Activated T-helper 17 cell treated with anti-CD3 and anti-CD28 coated beads, Interleukin-2, amount 50 U/mL, for 72 hours (primary cell): Measurements from ENCODE around the gene RSPRY1. TPM values are rescaled to one million over a fixed set of nuclear protein-coding genes. Genes with fewer than 3 reads are reported as not detected.
A peak's percentile ranks its signal among the peaks of the same experiment; 100 is the strongest.
"Not testable (repeated sequence)": the region's sequence is repeated elsewhere in the genome, so short reads cannot be mapped to it uniquely, and the experiment has no call there.

Experiments
- ATAC-seq: fragments of 150-1000 bp; cut with Tn5 transposase; replicated peaks from 2 replicates; pipeline ENCODE4 v1.10.0; 2021; ENCODE audit warnings: mild to moderate bottlenecking, moderate library complexity
- H3K27ac Mint-ChIP-seq: one replicate; pipeline ENCODE4 v1.8.0; 2022; ENCODE audit warnings: mixed read lengths
- H3K27me3 Mint-ChIP-seq: one replicate; pipeline ENCODE4 v1.8.0; 2022; ENCODE audit warnings: mixed read lengths
- H3K36me3 Mint-ChIP-seq: one replicate; pipeline ENCODE4 v1.8.0; 2022; ENCODE audit warnings: low read depth, mild to moderate bottlenecking, mixed read lengths
- H3K4me1 Mint-ChIP-seq: one replicate; pipeline ENCODE4 v1.8.0; 2022; ENCODE audit warnings: mixed read lengths
- H3K4me3 Mint-ChIP-seq: one replicate; pipeline ENCODE4 v1.8.0; 2022; ENCODE audit warnings: mild to moderate bottlenecking, mixed read lengths
- H3K9me3 Mint-ChIP-seq: one replicate; pipeline ENCODE4 v1.8.0; 2022; ENCODE audit warnings: mixed read lengths
- total RNA-seq, 2 donors: library from RNA; stranded (reverse); gene quantifications; one replicate each; pipeline ENCODE4 v1.2.3, GENCODE V29; 2022

The RSPRY1 gene
- total RNA-seq, 2 donors from 2014 or later = 34.1 to 37.4 TPM

GRCh38 chr16:57187902-57188710 lies 2.0 kb downstream of the RSPRY1 start:
- H3K4me3 Mint-ChIP-seq = peak overlapping the region; percentile 97
- not testable (repeated sequence) for H3K9me3 Mint-ChIP-seq, ATAC-seq, H3K27me3 Mint-ChIP-seq
- peaks cover 21% of the 10 kb centered on the region for H3K4me1 Mint-ChIP-seq
- H3K36me3 Mint-ChIP-seq = peaks cover 27% of the 10 kb centered on the region
- H3K27ac Mint-ChIP-seq = peak overlapping the region; percentile 95

DNA sequence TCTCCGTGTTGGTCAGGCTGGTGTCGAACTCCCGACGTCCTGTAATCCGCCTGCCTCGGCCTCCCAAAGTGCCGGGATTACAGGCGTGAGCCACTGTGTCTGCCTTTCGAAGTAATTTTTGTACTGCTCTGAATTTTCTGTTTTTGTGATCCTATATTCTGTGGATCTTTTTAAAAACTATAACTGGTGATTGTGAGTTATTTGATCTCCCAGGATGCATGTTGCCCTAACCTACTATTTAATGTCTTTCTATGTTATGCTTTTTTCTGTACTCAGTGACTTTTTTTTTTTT lies 2.5 kb downstream of the RSPRY1 start:
- ATAC-seq = no peak
- H3K4me1 Mint-ChIP-seq = peaks cover 21% of the 10 kb centered on the region
- no peaks in the 10 kb centered on the region for H3K27me3 Mint-ChIP-seq
- peaks cover 27% of the 10 kb centered on the region for H3K36me3 Mint-ChIP-seq
- no peaks in the 10 kb centered on the region for H3K9me3 Mint-ChIP-seq
- no peak overlapping the region for H3K27ac Mint-ChIP-seq
- H3K4me3 Mint-ChIP-seq = peak overlapping the region; percentile 97

DNA sequence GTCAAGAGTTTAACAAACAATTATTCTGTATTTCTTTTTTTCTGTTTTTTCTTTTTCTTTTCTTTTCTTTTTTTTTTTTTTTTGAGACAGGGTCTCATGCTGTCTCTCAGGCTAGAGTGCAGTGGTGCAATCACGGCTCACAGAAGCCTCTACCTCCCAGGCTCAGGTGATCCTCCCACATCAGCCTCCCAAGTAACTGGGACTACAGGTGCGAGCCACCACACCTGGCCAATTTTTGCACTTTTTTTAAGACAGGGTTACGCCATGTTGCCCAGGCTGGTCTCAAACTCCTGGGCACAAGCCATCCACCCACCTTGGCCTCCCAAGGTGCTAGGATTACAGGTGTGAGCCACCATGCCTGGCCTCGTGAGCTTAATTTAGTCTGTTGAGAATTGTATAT lies 3.4 kb downstream of the RSPRY1 start:
- peaks cover 35% of the 10 kb centered on the region for H3K36me3 Mint-ChIP-seq
- peaks cover 28% of the 10 kb centered on the region for H3K4me1 Mint-ChIP-seq
- not testable (repeated sequence) for H3K9me3 Mint-ChIP-seq, H3K4me3 Mint-ChIP-seq, ATAC-seq, H3K27me3 Mint-ChIP-seq, H3K27ac Mint-ChIP-seq

GRCh38 chr16:57190136-57190535 lies 4.0 kb downstream of the RSPRY1 start:
- Mint-ChIP-seq H3K27me3 (no peaks in the 10 kb centered on the region), H3K9me3 (no peaks in the 10 kb centered on the region), H3K27ac (no peak overlapping the region), H3K4me3 (no peak overlapping the region), H3K36me3 (peaks cover 38% of the 10 kb centered on the region), H3K4me1 (peaks cover 26% of the 10 kb centered on the region)
- ATAC-seq = no peak

DNA sequence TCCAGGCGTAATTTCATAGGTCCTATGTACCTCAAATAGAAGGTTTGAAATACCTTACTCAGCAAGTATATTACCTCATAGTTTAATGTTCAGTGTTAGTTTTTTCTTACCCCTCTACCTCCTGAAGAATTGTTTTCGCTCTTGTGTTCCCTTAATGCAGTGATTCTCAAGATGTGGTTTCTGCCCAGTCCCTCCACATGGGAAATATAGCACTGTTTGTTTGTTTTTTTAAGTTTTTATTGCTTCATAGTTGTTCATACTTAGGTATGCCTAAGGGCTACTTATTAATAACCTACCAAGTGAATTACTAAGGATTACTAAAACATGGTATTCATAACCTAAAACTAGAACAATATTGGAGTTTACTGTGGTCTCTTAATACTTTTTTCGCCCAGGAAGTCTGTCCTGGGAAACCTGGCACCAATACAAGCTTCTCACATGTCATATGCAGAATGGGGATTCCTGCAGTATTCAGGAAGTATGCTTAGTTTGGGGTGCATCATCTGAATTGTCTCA lies 5.0 kb downstream of the RSPRY1 start:
- ATAC-seq = no peak
- Mint-ChIP-seq H3K4me3 (no peak overlapping the region), H3K4me1 (peaks cover 24% of the 10 kb centered on the region), H3K9me3 (no peaks in the 10 kb centered on the region), H3K27me3 (no peaks in the 10 kb centered on the region), H3K27ac (no peak overlapping the region), H3K36me3 (peaks cover 32% of the 10 kb centered on the region)

GRCh38 chr16:57192146-57192545 lies 6.0 kb downstream of the RSPRY1 start:
- Mint-ChIP-seq H3K9me3 (no peaks in the 10 kb centered on the region), H3K27ac (no peak overlapping the region)

GRCh38 chr16:57192720-57193486 lies 6.8 kb downstream of the RSPRY1 start:
- Mint-ChIP-seq H3K27ac (no peak overlapping the region), H3K36me3 (peaks cover 34% of the 10 kb centered on the region), H3K27me3 (no peaks in the 10 kb centered on the region), H3K4me1 (peaks cover 17% of the 10 kb centered on the region), H3K9me3 (no peaks in the 10 kb centered on the region), H3K4me3 (no peak overlapping the region)
- ATAC-seq = no peak

More at GRCh38 chr16:57192146-57192545, 6.0 kb downstream of the RSPRY1 start:
- H3K4me1 Mint-ChIP-seq = peaks cover 24% of the 10 kb centered on the region
- no peak overlapping the region for H3K4me3 Mint-ChIP-seq
- H3K27me3 Mint-ChIP-seq = no peaks in the 10 kb centered on the region
- ATAC-seq = no peak
- peaks cover 34% of the 10 kb centered on the region for H3K36me3 Mint-ChIP-seq

GRCh38 chr16:57194512-57194911 lies 8.4 kb downstream of the RSPRY1 start:
- Mint-ChIP-seq H3K36me3 (peaks cover 24% of the 10 kb centered on the region), H3K9me3 (no peaks in the 10 kb centered on the region), H3K27me3 (no peaks in the 10 kb centered on the region), H3K27ac (peak overlapping the region; percentile 1), H3K4me3 (no peak overlapping the region), H3K4me1 (peaks cover 14% of the 10 kb centered on the region)
- ATAC-seq = peak; percentile 29

- Mint-ChIP-seq H3K27me3 (no peaks in the 10 kb centered on the region), H3K4me3 (no peak overlapping the region), H3K9me3 (no peaks in the 10 kb centered on the region), H3K4me1 (peaks cover 9% of the 10 kb centered on the region), H3K36me3 (peaks cover 17% of the 10 kb centered on the region), H3K27ac (no peak overlapping the region)
- no peak for ATAC-seq
Measured at GRCh38 chr16:57196286-57196685, 10.2 kb downstream of the RSPRY1 start.

DNA sequence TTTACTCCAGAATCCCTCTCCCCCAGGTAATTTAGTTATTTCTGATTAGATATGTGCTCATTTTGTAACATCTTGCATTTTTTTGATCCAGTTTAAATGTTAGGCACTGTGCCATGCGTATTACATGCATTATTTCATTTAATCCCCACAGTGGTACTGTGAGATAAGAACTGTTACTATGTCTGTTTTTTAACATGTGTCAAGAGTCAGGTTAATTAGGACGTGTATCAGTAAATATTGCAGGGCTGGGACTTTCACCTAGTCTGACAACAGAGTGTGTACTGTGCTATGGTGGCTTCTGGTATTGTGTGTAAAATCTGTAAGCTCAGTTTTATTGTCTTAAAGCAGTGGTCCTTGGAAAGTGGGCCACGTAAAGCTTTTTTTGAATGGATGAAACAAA lies 10.6 kb downstream of the RSPRY1 start:
- no peak for ATAC-seq
- no peak overlapping the region for H3K27ac Mint-ChIP-seq
- H3K4me1 Mint-ChIP-seq = peaks cover 9% of the 10 kb centered on the region
- peaks cover 17% of the 10 kb centered on the region for H3K36me3 Mint-ChIP-seq
- H3K4me3 Mint-ChIP-seq = no peak overlapping the region
- no peaks in the 10 kb centered on the region for H3K9me3 Mint-ChIP-seq
- no peaks in the 10 kb centered on the region for H3K27me3 Mint-ChIP-seq

GRCh38 chr16:57200321-57200720 lies 14.2 kb downstream of the RSPRY1 start:
- H3K36me3 Mint-ChIP-seq = peaks cover 17% of the 10 kb centered on the region
- not testable (repeated sequence) for ATAC-seq, H3K4me1 Mint-ChIP-seq, H3K9me3 Mint-ChIP-seq, H3K27me3 Mint-ChIP-seq, H3K4me3 Mint-ChIP-seq, H3K27ac Mint-ChIP-seq

- not testable (repeated sequence) for H3K27ac Mint-ChIP-seq, H3K9me3 Mint-ChIP-seq, H3K4me3 Mint-ChIP-seq, ATAC-seq, H3K4me1 Mint-ChIP-seq, H3K27me3 Mint-ChIP-seq
- peaks cover 23% of the 10 kb centered on the region for H3K36me3 Mint-ChIP-seq
Measured at GRCh38 chr16:57200926-57201325, 14.8 kb downstream of the RSPRY1 start.

- H3K27ac Mint-ChIP-seq = no peak overlapping the region
Measured at GRCh38 chr16:57202095-57202886, 16.2 kb downstream of the RSPRY1 start.

GRCh38 chr16:57203451-57203850 lies 17.3 kb downstream of the RSPRY1 start:
- Mint-ChIP-seq H3K4me1 (no peaks in the 10 kb centered on the region), H3K4me3 (no peak overlapping the region), H3K27ac (peak overlapping the region; percentile 14), H3K9me3 (no peaks in the 10 kb centered on the region), H3K36me3 (peaks cover 42% of the 10 kb centered on the region), H3K27me3 (no peaks in the 10 kb centered on the region)
- no peak for ATAC-seq

More at GRCh38 chr16:57202095-57202886, 16.2 kb downstream of the RSPRY1 start:
- no peak for ATAC-seq
- H3K9me3 Mint-ChIP-seq = no peaks in the 10 kb centered on the region
- H3K27me3 Mint-ChIP-seq = no peaks in the 10 kb centered on the region
- H3K36me3 Mint-ChIP-seq = peaks cover 30% of the 10 kb centered on the region
- H3K4me1 Mint-ChIP-seq = no peaks in the 10 kb centered on the region
- no peak overlapping the region for H3K4me3 Mint-ChIP-seq
